Tibial artery (tissue), 4 donors: Measurements from ENCODE around the gene IFNG.

Experiments
- DNase-seq, 2 donors: peaks; one replicate each; pipeline ENCODE4 v3.0.0-alpha.2; 2019
- H3K27ac ChIP-seq, 2 donors: fragments of 200-600 bp; sonication (generic) in 1 of 2; 1 replicate in 1 of 2; 2 replicates in 1 of 2; pipeline ENCODE4 v1.5.1; 2018 to 2019; ENCODE audit warnings: mild to moderate bottlenecking in 1 of 2
- H3K27me3 ChIP-seq, 2 donors: fragments of 200-600 bp; sonication (generic) in 1 of 2; one replicate each; pipeline versions ENCODE4 v1.5.1 to v1.6.0; 2016 to 2019
- H3K36me3 ChIP-seq, 3 donors: fragments of 200-600 bp; sonication (generic) in 2 of 3; one replicate each; pipeline ENCODE4 v1.5.1; 2016 to 2019; ENCODE audit warnings: mild to moderate bottlenecking in 2 of 3
- H3K4me1 ChIP-seq, 4 donors: fragments of 200-600 bp; sonication (generic) in 2 of 4; 1 replicate in 3 of 4; 2 replicates in 1 of 4; pipeline ENCODE4 v1.5.1; 2016 to 2019
- H3K4me3 ChIP-seq, 2 donors: fragments of 200-600 bp; sonication (generic) in 1 of 2; 1 replicate in 1 of 2; 2 replicates in 1 of 2; pipeline ENCODE4 v1.5.1; 2018 to 2019; ENCODE audit warnings: mild to moderate bottlenecking in 2 of 2
- H3K9me3 ChIP-seq, 3 donors: fragments of 200-600 bp; sonication (generic) in 1 of 3; one replicate each; pipeline ENCODE4 v1.5.1; 2016 to 2019
- CTCF ChIP-seq, 2 experiments: fragments of 200-600 bp in 1 of 2; fragments of 450-650 bp in 1 of 2; IDR thresholded peaks; one replicate each; pipeline ENCODE4 v1.5.1; 2017 to 2019; ENCODE audit warnings: antibody characterized with exemption in 2 of 2, mild to moderate bottlenecking in 1 of 2, moderate library complexity in 1 of 2
- intact Hi-C: fragments of 100-400 bp; cut with DNase I; formaldehyde crosslinking; loops from one replicate; pipeline ENCODE4 v1.15.0; 2023; ENCODE audit warnings: low total_unique reads

Gene IFNG

GRCh38 chr12:68199127-68199526 lies 39.6 kb upstream of the IFNG start:
- TF ChIP-seq CTCF (IDR thresholded peaks at IDR 0.05) = no peak
- Histone ChIP-seq H3K4me3 (no peak overlapping the region), H3K9me3 (no peaks in the 10 kb centered on the region), H3K27me3 (no peaks in the 10 kb centered on the region), H3K4me1 (no peaks in the 10 kb centered on the region), H3K27ac (no peak overlapping the region), H3K36me3 (no peaks in the 10 kb centered on the region)
- intact Hi-C loops = no loop called here
- no peak for DNase-seq

- Histone ChIP-seq H3K4me3 (no peak overlapping the region), H3K36me3 (no peaks in the 10 kb centered on the region), H3K9me3 (no peaks in the 10 kb centered on the region), H3K27me3 (no peaks in the 10 kb centered on the region), H3K27ac (no peak overlapping the region), H3K4me1 (no peaks in the 10 kb centered on the region)
- no peak for DNase-seq
- intact Hi-C loops = no loop called here
- TF ChIP-seq CTCF (IDR thresholded peaks at IDR 0.05) = no peak
These were observed 39.1 kb upstream of the IFNG start for GRCh38 chr12:68198507-68199086.

GRCh38 chr12:68190301-68190700 lies 30.8 kb upstream of the IFNG start:
- no peaks in the 10 kb centered on the region for H3K36me3 ChIP-seq
- no peak for TF ChIP-seq CTCF (IDR thresholded peaks at IDR 0.05)
- peaks cover 0 to 19% (median 2%) of the 10 kb centered on the region in 4 donors for H3K4me1 ChIP-seq
- no peak for DNase-seq
- no peak overlapping the region for H3K4me3 ChIP-seq
- H3K27me3 ChIP-seq = no peaks in the 10 kb centered on the region
- H3K27ac ChIP-seq = no peak overlapping the region
- no peaks in the 10 kb centered on the region for H3K9me3 ChIP-seq
- intact Hi-C loops = no loop called here

GRCh38 chr12:68189821-68190242 lies 30.3 kb upstream of the IFNG start:
- Histone ChIP-seq H3K4me3 (no peak overlapping the region), H3K4me1 (peaks cover 0 to 19% (median 2%) of the 10 kb centered on the region in 4 donors), H3K27ac (no peak overlapping the region), H3K9me3 (no peaks in the 10 kb centered on the region), H3K27me3 (no peaks in the 10 kb centered on the region), H3K36me3 (no peaks in the 10 kb centered on the region)
- no peak for TF ChIP-seq CTCF (IDR thresholded peaks at IDR 0.05)
- no peak for DNase-seq
- intact Hi-C loops = no loop called here

GRCh38 chr12:68185598-68185997 lies 26.1 kb upstream of the IFNG start:
- Histone ChIP-seq H3K27ac (no peak overlapping the region), H3K9me3 (no peaks in the 10 kb centered on the region), H3K4me1 (no peaks in the 10 kb centered on the region), H3K4me3 (no peak overlapping the region), H3K36me3 (no peaks in the 10 kb centered on the region), H3K27me3 (no peaks in the 10 kb centered on the region)
- DNase-seq = no peak
- intact Hi-C loops = no loop called here
- TF ChIP-seq CTCF (IDR thresholded peaks at IDR 0.05) = no peak
